Hypothalamus (tissue), 51 donors: ENCODE results near the gene ZNF300.
"Not testable (repeated sequence)": the region's sequence is repeated elsewhere in the genome, so short reads cannot be mapped to it uniquely, and the experiment has no call there.

ENCODE experiments used
- DNase-seq, 51 donors: peaks; one replicate each; lab custom pipeline; 2025; lab: John Stamatoyannopoulos, UW

Gene ZNF300

GRCh38 chr5:150904479-150905311, at the start of gene ZNF300:
Gene ZNF300 (minus strand): TSS chr5:150904980. CDS start chr5:150903155, 1,825 bp downstream.
- DNase-seq, result peak; percentile 15 to 95 (median 79)

GRCh38 chr5:150948539-150948938, 43.8 kb upstream of the ZNF300 start:
- DNase-seq, result no peak

- DNase-seq, result peak in 50 of 51 donors; percentile 6 to 87 (median 64)
Measured at GRCh38 chr5:150946351-150946905, 41.6 kb upstream of the ZNF300 start.

GRCh38 chr5:150945947-150946346, 41.2 kb upstream of the ZNF300 start:
- DNase-seq, result peak in 7 of 51 donors; percentile 1 to 54 (median 15)

- DNase-seq, result no peak
Measured at GRCh38 chr5:150945486-150945885, 40.7 kb upstream of the ZNF300 start.

GRCh38 chr5:150931368-150931965, 26.7 kb upstream of the ZNF300 start:
- no peak for DNase-seq

- no peak for DNase-seq
Measured at GRCh38 chr5:150918613-150919012, 13.8 kb upstream of the ZNF300 start.

- no peak for DNase-seq
Measured at GRCh38 chr5:150912312-150912814, 7.6 kb upstream of the ZNF300 start.

- DNase-seq, result no peak
Measured at GRCh38 chr5:150905312-150905683, 518 bp upstream of the ZNF300 start.

- DNase-seq, result no peak
Measured at GRCh38 chr5:150901446-150901845, 3.3 kb downstream of the ZNF300 start.

- DNase-seq, result no peak
Measured at GRCh38 chr5:150895431-150896428, 9.1 kb downstream of the ZNF300 start.

- no peak for DNase-seq
Measured at GRCh38 chr5:150879358-150879757, 25.4 kb downstream of the ZNF300 start.

GRCh38 chr5:150862070-150862469, 42.7 kb downstream of the ZNF300 start:
- DNase-seq, result no peak

GRCh38 chr5:150860246-150860821, 44.4 kb downstream of the ZNF300 start:
- no peak for DNase-seq

GRCh38 chr5:150856700-150857099, 48.1 kb downstream of the ZNF300 start:
- not testable (repeated sequence) for DNase-seq

- no peak for DNase-seq
Measured at GRCh38 chr5:150853561-150853960, 51.2 kb downstream of the ZNF300 start.

- no peak for DNase-seq
Measured at GRCh38 chr5:150851039-150851438, 53.7 kb downstream of the ZNF300 start.

GRCh38 chr5:150848271-150848670, 56.5 kb downstream of the ZNF300 start:
- DNase-seq, result no peak

GRCh38 chr5:150847334-150847695, 57.5 kb downstream of the ZNF300 start:
- no peak for DNase-seq
